Cardiac fibroblast (primary cell): ENCODE data around the gene KLHDC9.
A peak's percentile ranks its signal among the peaks of the same experiment; 100 is the strongest.

Source experiments
- DNase-seq, 2 donors: peaks; one replicate each; pipeline versions ENCODE4 v3.0.0 to v3.0.0-alpha.2; 2010; ENCODE audit warnings: low read depth in 2 of 2
- H3K4me3 ChIP-seq, 2 donors: replicated peaks in 1 of 2; 1 replicate in 1 of 2; 2 replicates in 1 of 2; pipeline ENCODE4 v1.5.1; 2011; ENCODE audit warnings: low read depth in 2 of 2, low read length in 2 of 2, mild to moderate bottlenecking in 2 of 2, moderate library complexity in 1 of 2
- CTCF ChIP-seq: IDR thresholded peaks from one replicate; pipeline ENCODE4 v1.5.1; 2011; ENCODE audit warnings: low read depth, mild to moderate bottlenecking, low read length, inconsistent platforms

The KLHDC9 gene, protein sequence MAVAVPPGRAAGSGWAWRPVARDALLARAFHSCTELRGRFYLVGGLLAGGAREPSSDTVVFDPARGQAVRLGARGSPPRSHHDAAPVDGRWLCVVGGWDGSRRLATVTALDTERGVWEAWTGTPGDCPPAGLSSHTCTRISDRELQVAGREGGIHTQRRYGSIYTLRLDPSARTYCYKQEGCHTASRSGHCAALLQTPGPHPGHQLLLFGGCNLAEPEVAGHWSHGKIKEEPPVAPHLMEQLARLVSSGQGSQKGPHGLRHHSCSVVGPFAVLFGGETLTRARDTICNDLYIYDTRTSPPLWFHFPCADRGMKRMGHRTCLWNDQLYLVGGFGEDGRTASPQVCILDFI

GRCh38 chr1:161098210-161099068 lies at the start of gene KLHDC9:
TSS of gene KLHDC9 (plus strand) at chr1:161098361. CDS start at chr1:161098536, 175 bp downstream.
- DNase-seq = peak in 1 of 2 donors; percentile 78
- no peak for TF ChIP-seq CTCF
- H3K4me3 ChIP-seq = peak within 1 kb of the TSS; percentile 33 to 51

- DNase-seq = no peak
- no peak for TF ChIP-seq CTCF
- no peak overlapping the region for H3K4me3 ChIP-seq
These were observed 49.0 kb upstream of the KLHDC9 start for GRCh38 chr1:161048949-161049722.

DNA sequence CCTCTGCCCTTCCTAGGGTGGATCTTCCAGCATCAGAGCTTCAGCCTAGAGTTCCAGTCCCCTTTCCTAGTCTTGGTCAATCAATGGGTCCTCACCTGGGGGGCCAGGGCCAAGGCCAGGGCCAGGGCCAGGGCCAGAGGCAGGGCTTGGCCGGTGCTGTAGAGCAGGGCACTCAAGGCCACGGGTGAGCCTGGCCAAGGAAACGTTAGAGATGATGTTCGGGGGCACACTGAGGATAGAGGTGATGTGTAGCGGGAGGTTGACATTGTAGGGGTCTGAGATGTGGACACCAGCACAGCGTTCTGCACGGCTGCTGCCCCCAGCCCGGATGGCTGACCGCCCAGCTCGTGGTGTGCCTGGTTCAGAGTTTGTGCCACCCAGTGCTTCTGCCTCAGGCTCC lies 46.9 kb upstream of the KLHDC9 start:
- no peak overlapping the region for H3K4me3 ChIP-seq
- no peak for DNase-seq
- TF ChIP-seq CTCF = no peak

DNA sequence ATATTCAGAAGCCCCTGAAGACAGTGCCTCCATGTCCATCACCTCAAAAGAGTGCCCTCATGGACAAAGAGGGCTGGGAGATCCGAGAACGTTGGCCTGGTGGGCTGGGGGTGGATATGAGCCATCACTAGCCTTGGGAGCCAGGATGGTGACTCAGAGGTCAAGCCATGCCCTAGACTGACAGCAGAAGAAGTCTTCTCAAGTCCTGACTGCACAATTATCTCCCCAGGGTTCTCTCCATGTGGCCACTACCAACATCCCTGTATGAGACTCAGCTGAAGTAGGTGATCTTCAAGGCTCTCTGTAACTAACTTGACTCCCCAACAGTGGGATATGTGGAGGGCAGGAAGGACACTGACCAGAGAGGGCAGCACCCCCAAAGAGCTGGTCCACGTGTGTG lies 45.3 kb upstream of the KLHDC9 start:
- H3K4me3 ChIP-seq = no peak overlapping the region
- no peak for DNase-seq
- no peak for TF ChIP-seq CTCF

- no peak overlapping the region for H3K4me3 ChIP-seq
- TF ChIP-seq CTCF = no peak
- DNase-seq = no peak
These were observed 43.9 kb upstream of the KLHDC9 start for GRCh38 chr1:161054232-161054631.

- TF ChIP-seq CTCF = no peak
- no peak for DNase-seq
- H3K4me3 ChIP-seq = no peak overlapping the region
These were observed 43.4 kb upstream of the KLHDC9 start for GRCh38 chr1:161054805-161055204.
